Activated CD4-positive, alpha-beta memory T cell treated with anti-CD3 and anti-CD28 coated beads, Interleukin-2, amount 10 ng/mL, durations not matched to agents 7 days and 5 days (primary cell): ENCODE data around the gene PKLR. TPM values are rescaled to one million over a fixed set of nuclear protein-coding genes. Genes with fewer than 3 reads are reported as not detected.

ENCODE experiments used
- CTCF ChIA-PET: fragments of 350-600 bp; sonication (Branson Sonifier 250); formaldehyde crosslinking; loops from one replicate; lab custom pipeline; 2021; ENCODE audit warnings: antibody characterized with exemption, inconsistent platforms; lab: Charles Lee
- POLR2A ChIA-PET: fragments of 350-600 bp; sonication (Branson Sonifier 250); formaldehyde crosslinking; loops from one replicate; lab custom pipeline; 2021; ENCODE audit warnings: antibody characterized with exemption; lab: Charles Lee
- DNase-seq: peaks from one replicate; pipeline ENCODE4 v3.0.0-alpha.2; 2020
- H3K27ac Mint-ChIP-seq: one replicate; pipeline ENCODE4 v1.8.0; 2021; ENCODE audit warnings: mild to moderate bottlenecking, mixed read lengths
- H3K27me3 Mint-ChIP-seq: one replicate; pipeline ENCODE4 v1.8.0; 2021; ENCODE audit warnings: mixed read lengths
- H3K36me3 Mint-ChIP-seq: one replicate; pipeline ENCODE4 v1.8.0; 2021; ENCODE audit warnings: low read depth, mixed read lengths
- H3K4me1 Mint-ChIP-seq: one replicate; pipeline ENCODE4 v1.8.0; 2021; ENCODE audit warnings: mixed read lengths
- H3K4me3 Mint-ChIP-seq: one replicate; pipeline ENCODE4 v1.8.0; 2021; ENCODE audit warnings: mild to moderate bottlenecking, mixed read lengths
- H3K9me3 Mint-ChIP-seq: one replicate; pipeline ENCODE4 v1.8.0; 2021; ENCODE audit warnings: mixed read lengths
- total RNA-seq, 2 experiments: library from RNA; stranded (reverse); gene quantifications; one replicate each; pipeline ENCODE4 v1.2.3, GENCODE V29; 2021

The PKLR gene
- total RNA-seq, 2 experiments from 2014 or later = not detected

- CTCF ChIA-PET = interaction anchor here (0.7 to 1.0 kb wide), 4 partner anchors 26 to 403 kb away, joined by 3 to 6 read pairs (median 4); no protein-coding TSS in a partner anchor
- Mint-ChIP-seq H3K4me3 (peak overlapping the region; percentile 56), H3K36me3 (peaks cover 2% of the 10 kb centered on the region), H3K4me1 (peaks cover 27% of the 10 kb centered on the region), H3K27me3 (peaks cover 4% of the 10 kb centered on the region), H3K9me3 (no peaks in the 10 kb centered on the region), H3K27ac (no peak overlapping the region)
- POLR2A ChIA-PET = interaction anchor here (0.7 to 1.0 kb wide), 2 partner anchors 42 to 43 kb away, joined by 3 read pairs; partner anchors contain the start of gene RUSC1
- peak; percentile 70 for DNase-seq
Observed at GRCh38 chr1:155277902-155278688, 23.1 kb downstream of the PKLR start.

GRCh38 chr1:155277070-155277901 is 24.0 kb downstream of the PKLR start, which contains the start of gene HCN3:
Gene HCN3, plus strand, starts transcription at chr1:155277463. Its CDS starts 128 bp downstream, at chr1:155277591.
- Mint-ChIP-seq H3K36me3 (peaks cover 8% of the 10 kb centered on the region), H3K27ac (no peak within 1 kb of the TSS), H3K4me1 (peaks cover 31% of the 10 kb centered on the region), H3K9me3 (no peaks in the 10 kb centered on the region), H3K27me3 (peaks cover 4% of the 10 kb centered on the region), H3K4me3 (peak within 1 kb of the TSS; percentile 56)
- peak; percentile 93 for DNase-seq
- CTCF ChIA-PET = interaction anchor here (0.7 to 1.4 kb wide), 5 partner anchors 25 to 404 kb away, joined by 3 to 6 read pairs (median 4); partner anchors contain the start of genes KRTCAP2 and RUSC1
- POLR2A ChIA-PET = interaction anchor here (0.7 to 1.5 kb wide), 4 partner anchors 22 to 44 kb away, joined by 3 to 4 read pairs (median 3); partner anchors contain the start of genes FDPS and RUSC1

DNA sequence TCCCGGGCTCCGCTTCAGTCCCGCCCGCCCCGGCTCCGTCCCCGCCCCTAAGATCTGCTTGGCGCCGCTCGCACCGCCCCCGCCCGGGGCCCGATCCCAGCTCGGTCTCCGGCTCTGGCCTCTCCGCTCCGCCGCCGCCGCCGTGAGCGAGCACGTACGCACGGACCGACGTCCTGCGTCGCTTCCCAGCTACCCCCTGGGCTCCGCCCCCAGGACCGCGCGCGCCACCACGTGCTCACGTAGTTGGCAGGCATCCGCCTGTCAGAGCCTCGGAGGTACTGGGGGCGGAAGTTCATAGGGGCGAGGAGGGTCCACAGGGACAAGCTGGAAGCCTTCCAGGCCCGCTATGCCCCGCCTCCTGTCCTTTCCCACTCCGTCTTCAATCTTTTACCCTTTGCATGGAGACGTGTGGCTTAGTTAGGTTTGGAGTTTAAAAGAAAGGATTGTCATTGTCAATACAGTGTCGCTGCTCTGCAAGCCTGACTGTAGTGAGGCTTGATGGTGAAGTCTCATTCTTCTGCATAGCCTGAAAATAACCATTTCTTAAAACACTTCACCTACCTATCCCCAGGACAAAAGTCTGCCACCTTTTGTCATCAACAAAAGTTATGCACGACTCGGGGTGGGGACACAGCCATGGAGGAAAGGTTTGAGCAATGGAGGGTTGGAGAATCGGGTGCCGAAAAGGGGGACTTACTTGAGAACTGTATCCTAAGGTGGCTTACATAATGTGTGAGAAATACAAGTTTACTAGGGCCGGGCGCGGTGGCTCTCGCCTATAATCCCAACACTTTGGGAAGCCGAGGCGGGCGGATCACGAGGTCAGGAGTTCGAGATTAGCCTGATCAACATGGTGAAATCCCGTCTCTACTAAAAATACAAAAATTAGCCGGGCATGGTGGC is 27.6 kb downstream of the PKLR start, which contains the start of gene CLK2:
Gene CLK2 (minus strand): TSS at position 162 of the 903 bp plus-strand sequence. CDS start 2,527 bp downstream, outside the sequence.
- H3K36me3 Mint-ChIP-seq = peaks cover 37% of the 10 kb centered on the region
- H3K4me3 Mint-ChIP-seq = peak within 1 kb of the TSS; percentile 98
- peak; percentile 96 for DNase-seq
- ChIA-PET CTCF (interaction anchor here (0.7 to 2.6 kb wide), 6 partner anchors 10 to 101 kb away, joined by 3 to 29 read pairs (median 8); partner anchors contain the start of genes KRTCAP2 and SCAMP3), POLR2A (interaction anchor here (0.8 to 3.2 kb wide), 19 partner anchors 11 to 703 kb away, joined by 3 to 57 read pairs (median 6); partner anchors contain the start of genes ENTREP3, FDPS, KRTCAP2 and SCAMP3)
- no peaks in the 10 kb centered on the region for H3K9me3 Mint-ChIP-seq
- peaks cover 46% of the 10 kb centered on the region for H3K4me1 Mint-ChIP-seq
- peak within 1 kb of the TSS; percentile 90 for H3K27ac Mint-ChIP-seq
- H3K27me3 Mint-ChIP-seq = peaks cover 3% of the 10 kb centered on the region

DNA sequence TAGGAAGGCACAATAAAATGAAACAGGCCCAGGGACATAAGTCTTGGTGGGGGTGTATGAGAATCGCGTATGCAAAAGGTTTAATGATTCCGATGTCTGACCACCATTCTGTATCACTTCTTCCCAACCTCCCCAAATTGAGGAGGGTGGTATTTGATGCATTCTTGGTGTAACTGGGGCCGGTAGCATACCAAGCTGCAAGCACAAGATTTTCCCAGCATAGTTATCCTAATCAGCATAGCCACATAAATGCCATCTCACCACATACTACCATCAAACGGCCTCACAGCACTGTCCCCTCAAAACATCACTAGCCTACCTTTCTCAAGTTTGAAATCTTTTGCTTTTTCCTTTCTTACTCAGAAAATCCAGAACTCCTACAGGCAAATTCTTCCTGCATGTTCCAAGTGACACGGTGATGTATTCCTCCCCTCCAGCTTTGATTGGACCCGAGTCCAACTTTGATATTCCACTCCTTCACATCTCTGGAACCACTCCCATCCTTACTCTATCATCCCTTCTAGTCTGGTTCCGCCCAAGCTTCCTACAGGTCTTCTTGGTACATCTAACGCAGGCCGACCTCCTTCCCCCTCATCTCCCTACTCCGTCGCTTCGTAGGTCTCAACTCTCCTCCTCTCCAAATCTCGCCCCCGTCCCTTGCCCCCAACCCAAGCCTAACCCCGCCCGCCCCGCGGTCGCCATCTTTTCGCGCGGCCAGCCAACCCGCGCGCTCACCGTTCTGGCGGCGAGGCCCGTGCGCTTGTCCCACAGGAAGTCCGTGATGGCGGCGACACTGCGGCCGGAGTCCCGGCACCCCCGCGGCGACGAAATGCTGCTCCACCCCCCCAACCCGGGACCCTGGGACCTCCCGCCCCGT is 28.5 kb downstream of the PKLR start:
- peaks cover 44% of the 10 kb centered on the region for H3K4me1 Mint-ChIP-seq
- H3K9me3 Mint-ChIP-seq = no peaks in the 10 kb centered on the region
- no peak for DNase-seq
- POLR2A ChIA-PET = interaction anchor here (0.8 to 3.2 kb wide), 19 partner anchors 11 to 100 kb away, joined by 3 to 57 read pairs (median 6); partner anchors contain the start of genes ENTREP3, FDPS, KRTCAP2 and SCAMP3
- no peaks in the 10 kb centered on the region for H3K27me3 Mint-ChIP-seq
- H3K4me3 Mint-ChIP-seq = peak overlapping the region; percentile 98
- CTCF ChIA-PET = interaction anchor here (0.7 to 2.6 kb wide), 6 partner anchors 9 to 157 kb away, joined by 3 to 29 read pairs (median 8); partner anchors contain the start of genes KRTCAP2 and SCAMP3
- H3K36me3 Mint-ChIP-seq = peaks cover 46% of the 10 kb centered on the region
- peak overlapping the region; percentile 90 for H3K27ac Mint-ChIP-seq

GRCh38 chr1:155269381-155269780 is 31.9 kb downstream of the PKLR start:
- Mint-ChIP-seq H3K27me3 (no peaks in the 10 kb centered on the region), H3K4me1 (peaks cover 31% of the 10 kb centered on the region), H3K36me3 (peaks cover 76% of the 10 kb centered on the region), H3K27ac (no peak overlapping the region), H3K9me3 (no peaks in the 10 kb centered on the region), H3K4me3 (no peak overlapping the region)
- POLR2A ChIA-PET = interaction anchor here (0.7 to 1.4 kb wide), 2 partner anchors 24 to 1059 kb away, joined by 3 read pairs; no protein-coding TSS in a partner anchor
- CTCF ChIA-PET = interaction anchor here (1.7 kb wide), 1 partner anchor 18 kb away, joined by 5 read pairs; no protein-coding TSS in a partner anchor
- no peak for DNase-seq

- ChIA-PET CTCF (no interaction called here), POLR2A (interaction anchor here (1.4 kb wide), 1 partner anchor 23 kb away, joined by 3 read pairs; no protein-coding TSS in a partner anchor)
- no peaks in the 10 kb centered on the region for H3K9me3 Mint-ChIP-seq
- peaks cover 29% of the 10 kb centered on the region for H3K4me1 Mint-ChIP-seq
- H3K36me3 Mint-ChIP-seq = peaks cover 84% of the 10 kb centered on the region
- no peak overlapping the region for H3K4me3 Mint-ChIP-seq
- H3K27ac Mint-ChIP-seq = no peak overlapping the region
- no peak for DNase-seq
- H3K27me3 Mint-ChIP-seq = no peaks in the 10 kb centered on the region
Observed at GRCh38 chr1:155268630-155269029, 32.6 kb downstream of the PKLR start.

DNA sequence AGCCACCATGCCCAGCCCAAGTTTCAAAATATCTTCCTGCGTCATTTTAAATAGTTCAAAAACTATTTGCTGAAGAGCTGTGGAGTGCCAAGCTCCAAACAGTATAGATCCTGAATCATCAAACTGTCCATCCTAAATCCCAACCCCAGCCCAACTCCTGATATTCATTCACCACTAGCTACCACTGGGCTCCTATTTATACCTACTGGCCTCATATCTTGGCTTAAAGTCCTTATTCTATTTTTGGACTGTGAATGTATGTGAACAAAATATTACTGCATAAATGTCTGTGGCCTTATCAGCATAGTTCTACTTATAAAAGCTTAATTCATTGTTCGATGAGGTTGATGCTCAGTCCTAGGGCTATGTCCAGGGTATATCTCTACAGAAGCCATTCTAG is 33.9 kb downstream of the PKLR start:
- Mint-ChIP-seq H3K36me3 (peaks cover 88% of the 10 kb centered on the region), H3K27me3 (no peaks in the 10 kb centered on the region), H3K4me1 (peaks cover 34% of the 10 kb centered on the region), H3K27ac (no peak overlapping the region), H3K9me3 (no peaks in the 10 kb centered on the region), H3K4me3 (no peak overlapping the region)
- ChIA-PET CTCF (interaction anchor here (1.4 to 3.4 kb wide), 2 partner anchors 11 to 17 kb away, joined by 5 to 29 read pairs; no protein-coding TSS in a partner anchor), POLR2A (interaction anchor here (1.1 to 1.7 kb wide), 2 partner anchors 17 to 23 kb away, joined by 3 to 4 read pairs; no protein-coding TSS in a partner anchor)
- DNase-seq = no peak

DNA sequence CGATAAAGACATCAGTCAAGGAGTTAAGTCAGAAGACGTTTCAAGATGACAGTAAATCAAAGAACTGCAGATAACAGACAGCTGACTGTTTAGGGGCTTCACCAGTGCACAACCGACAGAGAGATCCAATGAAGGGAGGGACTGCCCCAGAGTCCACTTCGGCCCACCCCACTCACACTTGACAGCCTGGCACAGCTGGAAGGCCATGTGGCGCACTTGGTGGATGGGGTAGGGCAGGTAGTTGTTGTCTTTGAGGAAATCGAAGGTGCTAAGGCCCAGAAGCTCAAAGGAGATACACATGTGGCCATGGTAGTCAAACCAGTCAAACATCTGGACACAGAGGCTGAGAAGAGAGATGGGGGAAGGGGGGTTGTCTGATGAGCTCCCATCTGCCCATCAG is 34.7 kb downstream of the PKLR start:
- Mint-ChIP-seq H3K4me3 (no peak overlapping the region), H3K27ac (no peak overlapping the region)

GRCh38 chr1:155263067-155263466 is 38.2 kb downstream of the PKLR start:
- H3K36me3 Mint-ChIP-seq = peaks cover 84% of the 10 kb centered on the region
- H3K4me3 Mint-ChIP-seq = peak overlapping the region; percentile 1
- no peak for DNase-seq
- H3K4me1 Mint-ChIP-seq = peaks cover 43% of the 10 kb centered on the region
- H3K9me3 Mint-ChIP-seq = no peaks in the 10 kb centered on the region
- CTCF ChIA-PET = interaction anchor here (1.0 to 1.8 kb wide), 2 partner anchors 10 to 12 kb away, joined by 3 to 12 read pairs; partner anchors contain the start of gene CLK2
- H3K27ac Mint-ChIP-seq = peak overlapping the region; percentile 91
- no peaks in the 10 kb centered on the region for H3K27me3 Mint-ChIP-seq
- POLR2A ChIA-PET = interaction anchor here (4.2 kb wide), 1 partner anchor 9 kb away, joined by 57 read pairs; the partner anchor contains the start of gene CLK2

More for the DNA sequence above, 34.7 kb downstream of the PKLR start:
- H3K27me3 Mint-ChIP-seq = no peaks in the 10 kb centered on the region
- POLR2A ChIA-PET = interaction anchor here (1.7 kb wide), 1 partner anchor 22 kb away, joined by 4 read pairs; no protein-coding TSS in a partner anchor
- no peak for DNase-seq
- peaks cover 93% of the 10 kb centered on the region for H3K36me3 Mint-ChIP-seq
- CTCF ChIA-PET = interaction anchor here (1.4 to 3.4 kb wide), 3 partner anchors 10 to 57 kb away, joined by 5 to 29 read pairs (median 5); no protein-coding TSS in a partner anchor
- H3K9me3 Mint-ChIP-seq = no peaks in the 10 kb centered on the region
- H3K4me1 Mint-ChIP-seq = peaks cover 36% of the 10 kb centered on the region
